NCI-H446 (cell line): ENCODE results near the gene SLC35F6.

ENCODE experiments used
- DNase-seq, 2 experiments: peaks; one replicate each; lab custom pipeline; 2025; lab: John Stamatoyannopoulos, UW

SLC35F6 gene, protein sequence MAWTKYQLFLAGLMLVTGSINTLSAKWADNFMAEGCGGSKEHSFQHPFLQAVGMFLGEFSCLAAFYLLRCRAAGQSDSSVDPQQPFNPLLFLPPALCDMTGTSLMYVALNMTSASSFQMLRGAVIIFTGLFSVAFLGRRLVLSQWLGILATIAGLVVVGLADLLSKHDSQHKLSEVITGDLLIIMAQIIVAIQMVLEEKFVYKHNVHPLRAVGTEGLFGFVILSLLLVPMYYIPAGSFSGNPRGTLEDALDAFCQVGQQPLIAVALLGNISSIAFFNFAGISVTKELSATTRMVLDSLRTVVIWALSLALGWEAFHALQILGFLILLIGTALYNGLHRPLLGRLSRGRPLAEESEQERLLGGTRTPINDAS

GRCh38 chr2:26764078-26764887, at the start of gene SLC35F6:
Gene SLC35F6 (plus strand): TSS chr2:26764284. CDS start chr2:26764350, 66 bp downstream.
- DNase-seq: peak; percentile 22 to 83

GRCh38 chr2:26715528-26716270, 48.4 kb upstream of the SLC35F6 start:
- no peak for DNase-seq

DNA sequence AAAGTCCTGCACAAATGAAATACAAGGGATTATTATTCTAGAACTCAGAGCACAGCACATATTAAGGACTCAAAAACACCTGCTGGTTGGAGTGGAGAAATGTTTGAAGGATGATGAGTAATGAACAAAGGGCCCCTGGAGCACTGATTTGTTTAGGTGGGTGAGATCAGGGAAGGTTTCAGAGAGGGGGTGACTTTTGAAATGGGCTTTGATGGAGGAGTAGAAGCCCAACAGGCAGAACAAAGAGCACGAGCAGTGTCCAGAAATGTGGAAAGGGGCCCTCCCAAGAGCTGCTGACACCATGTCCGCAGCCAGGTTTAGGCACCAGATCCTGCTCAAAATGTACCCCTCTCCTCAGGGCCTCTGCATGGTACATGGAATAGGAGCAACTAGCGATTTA, 47.7 kb upstream of the SLC35F6 start:
- DNase-seq: no peak

DNA sequence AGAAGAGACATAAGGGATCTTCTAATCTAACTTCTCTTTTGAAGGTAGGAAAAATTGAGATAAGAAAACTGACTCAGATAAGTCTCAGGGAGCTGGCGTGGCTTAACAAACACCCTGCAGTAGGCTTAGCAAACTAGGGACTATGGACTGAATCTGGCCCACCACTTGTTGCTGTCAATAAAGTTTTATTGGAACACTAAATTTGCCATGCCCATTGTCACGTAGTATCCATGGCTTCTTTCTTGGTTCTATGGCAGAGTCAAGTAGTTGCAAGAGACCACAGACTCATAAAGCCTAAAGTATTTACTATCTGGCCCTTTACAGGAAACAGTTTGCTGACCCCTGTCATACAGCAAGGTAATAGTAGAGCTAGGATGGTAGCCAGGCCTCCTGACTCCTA, 47.3 kb upstream of the SLC35F6 start:
- DNase-seq: no peak

DNA sequence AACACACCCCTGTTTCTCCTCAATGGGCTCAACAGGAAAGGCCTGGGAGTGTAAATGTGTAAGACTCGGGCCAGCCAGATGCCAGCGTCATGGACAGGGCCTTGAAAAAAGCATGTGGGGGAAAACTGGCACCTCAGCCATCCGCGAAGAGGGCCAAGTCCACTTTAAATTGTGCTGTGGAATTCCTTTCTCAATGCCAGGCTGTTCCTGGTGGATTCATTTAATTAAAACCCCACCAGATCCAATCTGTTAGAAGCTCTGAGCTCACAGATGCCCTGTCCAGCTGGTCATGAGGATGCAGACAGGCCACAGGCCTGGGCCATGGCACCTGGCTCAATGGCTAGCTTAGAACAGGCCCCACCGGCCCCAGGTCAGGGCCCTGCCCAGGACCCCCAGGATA, 46.7 kb upstream of the SLC35F6 start:
- no peak for DNase-seq

DNA sequence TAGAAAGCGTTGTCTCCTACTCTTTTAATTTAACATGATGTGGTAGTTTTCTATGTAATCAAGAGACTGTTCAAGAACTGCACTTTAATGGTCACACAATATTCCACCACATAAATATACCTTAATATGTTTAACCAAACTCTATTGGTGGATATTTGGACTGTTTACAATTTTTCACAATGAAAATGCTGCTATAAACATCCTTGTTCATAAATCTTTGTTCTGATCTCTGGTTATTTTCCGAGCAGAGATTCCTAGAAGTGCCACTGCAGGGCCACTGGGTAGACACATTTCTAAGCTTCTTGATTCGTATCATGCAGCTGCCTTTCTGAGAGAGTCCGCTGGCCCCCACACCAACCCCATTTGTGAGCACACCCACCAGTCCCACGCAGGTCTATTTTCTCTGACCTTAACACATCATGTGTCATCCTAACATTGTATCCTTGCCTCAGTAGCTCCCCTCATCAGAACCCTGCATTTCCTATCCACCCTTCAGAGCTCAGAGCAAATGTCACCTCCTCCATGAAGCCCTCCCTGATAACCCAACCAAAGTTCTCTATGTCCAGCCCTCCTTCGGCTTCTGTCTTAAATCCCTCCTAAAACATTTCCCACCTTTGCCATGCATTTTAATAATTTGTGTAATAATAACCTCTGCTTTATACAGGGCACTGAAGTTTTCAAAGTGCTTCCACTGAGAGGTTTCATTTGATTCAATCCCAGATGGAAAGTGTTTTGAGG, 45.0 kb upstream of the SLC35F6 start:
- DNase-seq: no peak

DNA sequence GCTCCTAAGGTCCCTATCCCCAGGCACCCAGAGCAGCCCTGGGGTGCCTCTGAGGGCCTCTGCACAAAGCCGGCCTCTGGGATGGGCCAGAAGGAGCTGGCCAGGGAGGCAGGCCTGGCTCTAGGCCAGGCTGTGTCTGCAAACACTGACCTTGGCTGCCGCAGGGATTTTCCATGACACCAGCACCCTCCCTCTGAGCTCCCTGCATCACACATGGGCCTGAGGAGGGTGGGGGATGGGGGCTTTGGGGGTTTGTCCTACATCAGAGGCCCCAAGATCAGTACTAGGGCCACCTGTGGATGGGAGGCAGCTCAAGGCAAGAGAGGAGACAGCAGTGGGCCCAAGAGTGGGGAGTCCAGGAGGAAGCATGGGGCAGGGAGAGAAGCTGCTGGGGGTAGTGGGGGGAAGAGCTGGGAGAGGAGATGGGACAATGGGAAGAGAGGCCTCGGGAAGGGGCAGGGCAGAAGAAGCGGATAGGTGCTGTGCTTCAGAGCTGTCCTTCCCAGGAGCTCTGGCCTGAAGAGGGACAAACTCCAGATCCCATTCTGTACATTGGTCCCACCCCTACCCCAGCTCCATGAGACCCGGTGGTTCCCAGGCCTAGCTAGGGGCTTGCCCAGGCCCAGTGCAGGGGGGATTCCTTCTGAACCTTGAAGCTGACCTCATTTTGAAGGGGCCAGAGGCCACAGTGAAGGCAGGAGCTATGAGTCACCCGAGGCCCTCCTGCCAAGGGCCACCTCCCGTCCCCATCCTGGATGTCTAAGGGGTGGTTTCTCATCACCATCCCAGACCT, 43.6 kb upstream of the SLC35F6 start:
- peak in 1 of 2 experiments; percentile 25 for DNase-seq

GRCh38 chr2:26721115-26722032, 42.7 kb upstream of the SLC35F6 start:
- peak in 1 of 2 experiments; percentile 40 for DNase-seq

DNA sequence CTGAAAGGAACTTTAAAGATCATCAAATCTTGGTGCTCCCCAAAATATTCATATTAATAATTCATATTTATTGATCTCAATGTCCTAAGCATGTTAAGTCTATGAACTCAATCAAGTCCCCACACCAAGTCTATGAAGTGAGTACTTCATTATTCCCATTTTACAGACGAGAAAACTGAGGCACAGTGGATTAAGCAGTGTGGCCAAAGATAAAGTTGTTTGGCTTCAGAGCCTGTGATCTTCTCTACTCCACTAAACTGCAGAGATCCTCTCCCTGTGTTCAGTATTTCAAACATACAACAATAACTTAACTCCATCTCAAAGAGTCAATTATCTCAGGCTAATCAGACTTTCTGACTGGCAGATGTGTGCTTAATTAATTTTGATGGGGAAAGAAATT, 41.8 kb upstream of the SLC35F6 start:
- no peak for DNase-seq

- no peak for DNase-seq
These were observed 41.2 kb upstream of the SLC35F6 start for GRCh38 chr2:26722911-26723310.

GRCh38 chr2:26723475-26723874, 40.6 kb upstream of the SLC35F6 start:
- no peak for DNase-seq

DNA sequence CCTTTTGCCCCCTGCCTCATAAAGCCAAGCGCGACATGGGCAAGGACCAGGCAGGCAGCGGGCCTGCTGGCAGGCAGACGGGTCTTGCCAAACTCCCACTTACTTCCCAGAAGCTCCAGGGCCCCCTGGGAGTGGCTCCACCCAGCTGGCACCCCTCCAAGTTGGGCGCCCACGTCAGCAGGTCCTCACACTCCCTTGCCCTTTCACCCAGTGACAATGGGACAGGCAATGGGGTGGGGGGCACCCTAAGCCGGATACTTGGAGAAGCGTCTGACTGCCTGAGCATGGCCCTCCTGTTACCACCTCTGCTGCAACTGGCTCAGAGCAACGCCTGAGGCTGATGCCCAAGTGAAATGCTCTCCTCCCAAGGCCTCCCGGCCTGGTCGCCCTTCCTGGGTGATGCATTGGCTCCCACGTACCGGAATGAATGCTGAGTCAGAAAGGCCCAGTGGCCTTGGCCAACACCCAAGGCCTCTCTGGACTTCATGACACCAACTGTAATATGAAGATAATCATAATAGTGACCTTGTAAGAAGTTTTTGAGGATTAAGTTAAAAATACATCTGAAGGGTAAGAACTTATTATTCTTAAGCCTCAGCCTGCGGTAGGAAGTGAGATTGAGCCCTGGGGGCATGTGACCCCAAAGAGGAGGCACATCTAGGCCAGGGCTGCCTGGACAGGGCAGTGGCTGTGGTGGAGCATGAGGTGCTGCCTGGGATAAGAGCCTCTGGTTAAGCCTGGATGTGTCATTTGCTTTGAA, 39.9 kb upstream of the SLC35F6 start:
- no peak for DNase-seq

- DNase-seq: no peak
These were observed 39.1 kb upstream of the SLC35F6 start for GRCh38 chr2:26724784-26725520.

DNA sequence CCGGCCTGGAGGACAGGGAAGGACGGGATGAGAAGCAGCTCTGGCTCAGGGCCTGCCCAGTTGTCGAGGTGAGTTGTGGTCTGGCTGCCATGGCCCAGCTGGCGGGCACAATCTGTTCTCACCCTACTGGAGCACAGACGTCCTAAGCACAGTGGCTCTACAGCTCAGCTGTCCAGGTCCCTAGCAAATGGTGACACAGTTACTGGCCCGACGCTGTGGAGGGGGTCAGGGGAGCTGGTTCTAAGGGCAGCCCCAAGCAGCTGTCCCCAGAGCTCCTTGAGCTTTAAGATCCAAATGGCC, 38.6 kb upstream of the SLC35F6 start:
- DNase-seq: no peak

DNA sequence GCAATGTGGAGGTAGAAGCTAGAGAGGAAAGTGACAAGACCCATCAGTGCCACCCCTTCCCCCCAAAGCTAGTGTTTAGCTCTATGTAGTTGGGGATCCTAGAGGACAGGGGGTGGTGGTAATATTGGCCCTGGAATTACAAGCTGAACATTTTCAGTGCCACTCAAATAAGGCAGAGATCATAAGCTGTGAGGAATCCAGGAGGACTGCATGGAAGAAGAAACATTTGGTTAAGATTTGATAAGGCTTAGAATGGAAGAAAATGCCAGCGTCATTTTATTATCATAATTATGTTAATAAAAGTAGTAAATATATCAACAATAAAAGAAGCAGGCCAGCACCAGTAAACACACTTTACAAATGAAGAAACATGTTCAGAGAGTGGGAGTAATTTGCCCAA, 37.9 kb upstream of the SLC35F6 start:
- DNase-seq: no peak

DNA sequence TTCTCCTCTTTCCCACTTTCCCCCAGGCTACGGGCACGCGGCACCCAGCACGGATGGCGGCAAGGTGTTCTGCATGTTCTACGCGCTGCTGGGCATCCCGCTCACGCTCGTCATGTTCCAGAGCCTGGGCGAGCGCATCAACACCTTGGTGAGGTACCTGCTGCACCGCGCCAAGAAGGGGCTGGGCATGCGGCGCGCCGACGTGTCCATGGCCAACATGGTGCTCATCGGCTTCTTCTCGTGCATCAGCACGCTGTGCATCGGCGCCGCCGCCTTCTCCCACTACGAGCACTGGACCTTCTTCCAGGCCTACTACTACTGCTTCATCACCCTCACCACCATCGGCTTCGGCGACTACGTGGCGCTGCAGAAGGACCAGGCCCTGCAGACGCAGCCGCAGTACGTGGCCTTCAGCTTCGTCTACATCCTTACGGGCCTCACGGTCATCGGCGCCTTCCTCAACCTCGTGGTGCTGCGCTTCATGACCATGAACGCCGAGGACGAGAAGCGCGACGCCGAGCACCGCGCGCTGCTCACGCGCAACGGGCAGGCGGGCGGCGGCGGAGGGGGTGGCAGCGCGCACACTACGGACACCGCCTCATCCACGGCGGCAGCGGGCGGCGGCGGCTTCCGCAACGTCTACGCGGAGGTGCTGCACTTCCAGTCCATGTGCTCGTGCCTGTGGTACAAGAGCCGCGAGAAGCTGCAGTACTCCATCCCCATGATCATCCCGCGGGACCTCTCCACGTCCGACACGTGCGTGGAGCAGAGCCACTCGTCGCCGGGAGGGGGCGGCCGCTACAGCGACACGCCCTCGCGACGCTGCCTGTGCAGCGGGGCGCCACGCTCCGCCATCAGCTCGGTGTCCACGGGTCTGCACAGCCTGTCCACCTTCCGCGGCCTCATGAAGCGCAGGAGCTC, 36.2 kb upstream of the SLC35F6 start:
- no peak for DNase-seq

DNA sequence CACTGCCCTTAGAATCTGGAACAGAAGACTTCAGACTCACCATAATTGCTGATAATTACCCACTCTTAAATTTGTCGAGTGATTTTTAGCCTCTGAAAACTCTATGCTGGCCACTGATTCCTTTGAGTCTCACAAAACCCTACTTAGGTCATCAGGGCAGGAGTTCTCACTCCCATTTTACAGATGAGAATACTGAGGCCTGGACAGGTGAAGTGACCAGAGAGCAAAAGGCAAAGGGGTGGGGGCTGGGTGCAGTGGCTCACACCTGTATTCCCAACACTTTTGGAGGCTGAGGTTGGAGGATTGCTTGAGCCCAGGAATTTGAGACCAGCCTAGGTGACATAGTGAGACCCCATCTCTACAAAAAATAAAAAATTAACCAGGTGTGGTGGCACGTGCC, 34.8 kb upstream of the SLC35F6 start:
- DNase-seq: no peak
